Smooth muscle cell (in vitro differentiated cells): ENCODE results near the gene SPACDR. TPM values are rescaled to one million over a fixed set of nuclear protein-coding genes. Genes with fewer than 3 reads are reported as not detected.

Source experiments
- DNase-seq: peaks from one replicate; lab custom pipeline; 2025; ENCODE audit not compliant: unreplicated experiment; lab: John Stamatoyannopoulos, UW
- H2AFZ ChIP-seq: fragments of 200-600 bp; sonication (generic); 2 replicates; pipeline ENCODE4 v1.6.0; 2016; ENCODE audit warnings: antibody characterized with exemption, low read depth, mild to moderate bottlenecking
- H3F3A ChIP-seq: fragments of 200-600 bp; sonication (generic); 2 replicates; pipeline ENCODE4 v1.6.0; 2017; ENCODE audit warnings: antibody characterized with exemption, low read depth
- H3K27ac ChIP-seq: fragments of 200-600 bp; sonication (generic); 2 replicates; pipeline ENCODE4 v1.5.1; 2016; ENCODE audit warnings: low read depth, mild to moderate bottlenecking
- H3K27me3 ChIP-seq: fragments of 200-600 bp; sonication (generic); 2 replicates; pipeline ENCODE4 v1.6.1; 2016; ENCODE audit warnings: low read depth, mild to moderate bottlenecking
- H3K36me3 ChIP-seq: fragments of 200-600 bp; sonication (generic); 2 replicates; pipeline ENCODE4 v1.5.1; 2016; ENCODE audit warnings: low read depth
- H3K4me1 ChIP-seq: fragments of 200-600 bp; sonication (generic); 2 replicates; pipeline ENCODE4 v1.5.1; 2016; ENCODE audit warnings: low read depth
- H3K4me2 ChIP-seq: fragments of 200-600 bp; sonication (generic); 2 replicates; pipeline ENCODE4 v1.6.0; 2016; ENCODE audit warnings: mild to moderate bottlenecking
- H3K4me3 ChIP-seq: fragments of 200-600 bp; sonication (generic); 2 replicates; pipeline ENCODE4 v1.5.1; 2016; ENCODE audit warnings: mild to moderate bottlenecking
- H3K79me2 ChIP-seq: fragments of 200-600 bp; sonication (generic); 2 replicates; pipeline ENCODE4 v1.6.0; 2016; ENCODE audit warnings: low read depth, mild to moderate bottlenecking
- H3K9ac ChIP-seq: fragments of 200-600 bp; sonication (generic); 2 replicates; pipeline ENCODE4 v1.6.0; 2016; ENCODE audit warnings: low read depth
- H3K9me3 ChIP-seq: fragments of 200-600 bp; sonication (generic); replicated peaks from 2 replicates; pipeline ENCODE4 v1.5.1; 2016; ENCODE audit warnings: low read depth
- H4K20me1 ChIP-seq: fragments of 200-600 bp; sonication (generic); 2 replicates; pipeline ENCODE4 v1.6.0; 2016; ENCODE audit warnings: low read depth
- WGBS: methylation state at CpG from one replicate; pipeline ENCODE4 v1.1.7; 2016; ENCODE audit warnings: low lambda C conversion rate; 5-methylcytosine and 5-hydroxymethylcytosine counted together
- polyA plus RNA-seq: library from polyadenylated mRNA; unstranded; fragments of >200 nt; fragmentation: Nextera tagmentation; extraction: Ambion mirVana; gene quantifications from 2 replicates; pipeline ENCODE4 v1.2.1, GENCODE V29; 2016
- total RNA-seq: library from RNA; depleted of rRNA; stranded (reverse); fragments of >200 nt; gene quantifications from 2 replicates; pipeline ENCODE4 v1.2.3, GENCODE V29; 2014
- TF ChIP-seq, protein P1 (sequence below): fragments of 200-600 bp; sonication (generic); IDR thresholded peaks from 2 replicates; pipeline ENCODE4 v1.5.1; 2017; ENCODE audit warnings: borderline replicate concordance, mild to moderate bottlenecking, antibody characterized with exemption; ENCODE audit not compliant: insufficient read depth, poor library complexity, severe bottlenecking

The SPACDR gene
- total and polyA plus RNA-seq, 2 experiments from 2014 or later, result 0.58 TPM; not detected in 1

GRCh38 chr7:100407285-100408180 is 56.5 kb downstream of the SPACDR start:
- H3K27ac ChIP-seq, result peak overlapping the region; percentile 54
- TF ChIP-seq, protein P1, sequence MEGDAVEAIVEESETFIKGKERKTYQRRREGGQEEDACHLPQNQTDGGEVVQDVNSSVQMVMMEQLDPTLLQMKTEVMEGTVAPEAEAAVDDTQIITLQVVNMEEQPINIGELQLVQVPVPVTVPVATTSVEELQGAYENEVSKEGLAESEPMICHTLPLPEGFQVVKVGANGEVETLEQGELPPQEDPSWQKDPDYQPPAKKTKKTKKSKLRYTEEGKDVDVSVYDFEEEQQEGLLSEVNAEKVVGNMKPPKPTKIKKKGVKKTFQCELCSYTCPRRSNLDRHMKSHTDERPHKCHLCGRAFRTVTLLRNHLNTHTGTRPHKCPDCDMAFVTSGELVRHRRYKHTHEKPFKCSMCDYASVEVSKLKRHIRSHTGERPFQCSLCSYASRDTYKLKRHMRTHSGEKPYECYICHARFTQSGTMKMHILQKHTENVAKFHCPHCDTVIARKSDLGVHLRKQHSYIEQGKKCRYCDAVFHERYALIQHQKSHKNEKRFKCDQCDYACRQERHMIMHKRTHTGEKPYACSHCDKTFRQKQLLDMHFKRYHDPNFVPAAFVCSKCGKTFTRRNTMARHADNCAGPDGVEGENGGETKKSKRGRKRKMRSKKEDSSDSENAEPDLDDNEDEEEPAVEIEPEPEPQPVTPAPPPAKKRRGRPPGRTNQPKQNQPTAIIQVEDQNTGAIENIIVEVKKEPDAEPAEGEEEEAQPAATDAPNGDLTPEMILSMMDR, result peak; percentile 63
- H3K9ac ChIP-seq, result no peak overlapping the region
- H3K27me3 ChIP-seq, result peaks cover 32% of the 10 kb centered on the region
- H3F3A ChIP-seq, result no peaks in the 10 kb centered on the region
- H3K36me3 ChIP-seq, result no peaks in the 10 kb centered on the region
- H4K20me1 ChIP-seq, result no peaks in the 10 kb centered on the region
- H3K9me3 ChIP-seq, result no peaks in the 10 kb centered on the region
- 49% methylated on average over 12 of the region's 12 CpGs for WGBS
- H3K79me2 ChIP-seq, result no peaks in the 10 kb centered on the region
- H3K4me3 ChIP-seq, result no peak overlapping the region
- H2AFZ ChIP-seq, result no peak overlapping the region
- no peaks in the 10 kb centered on the region for H3K4me1 ChIP-seq
- DNase-seq, result no peak
- peak overlapping the region; percentile 17 for H3K4me2 ChIP-seq

DNA sequence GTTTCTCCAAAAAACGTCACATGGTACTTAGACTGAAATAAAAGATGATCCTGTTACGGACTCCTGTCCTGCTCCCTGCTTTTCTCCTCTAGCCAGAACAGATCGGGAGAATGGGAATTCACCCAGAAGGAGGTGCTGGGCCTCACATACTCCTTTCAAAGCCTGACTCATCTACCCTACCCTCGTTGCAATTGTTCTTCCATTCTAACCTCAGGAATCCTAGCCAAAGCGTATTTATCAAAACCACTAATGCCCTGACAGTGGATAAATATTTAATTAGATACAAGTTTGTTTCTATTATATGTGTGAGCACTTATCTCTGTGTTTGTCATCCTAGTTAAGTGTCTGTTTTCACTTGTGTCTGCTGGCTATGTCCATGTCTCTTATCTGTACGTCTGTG is 57.3 kb downstream of the SPACDR start:
- Histone ChIP-seq H3K4me1 (no peaks in the 10 kb centered on the region), H3K4me3 (no peak overlapping the region), H3K27me3 (peaks cover 32% of the 10 kb centered on the region), H3K27ac (peak overlapping the region; percentile 54), H3K36me3 (no peaks in the 10 kb centered on the region), H3K4me2 (peak overlapping the region; percentile 17), H3K79me2 (no peaks in the 10 kb centered on the region), H3F3A (no peaks in the 10 kb centered on the region), H4K20me1 (no peaks in the 10 kb centered on the region), H3K9ac (no peak overlapping the region), H2AFZ (no peak overlapping the region), H3K9me3 (no peaks in the 10 kb centered on the region)
- 30% methylated on average over 6 of the region's 6 CpGs for WGBS
- TF ChIP-seq, protein P1, result no peak
- DNase-seq, result no peak

Other genes starting within 250 kb of the SPACDR start
- gene PVRIG, start 244.3 kb downstream of the SPACDR start, total RNA-seq, result not detected in 2 replicates
- 0.41 TPM in 1 of 2 replicates, not detected in the other for gene PVRIG, start 244.3 kb downstream of the SPACDR start, polyA plus RNA-seq
- not detected in 2 replicates for gene SPDYE3, start 156.6 kb downstream of the SPACDR start, total RNA-seq
- gene SPDYE3, start 156.6 kb downstream of the SPACDR start, polyA plus RNA-seq, result 1.8 and 3.4 TPM in 2 replicates
- 12.0 TPM in 2 replicates for gene PILRB, start 106.1 kb downstream of the SPACDR start, total RNA-seq
- 10.1 and 14.5 TPM in 2 replicates for gene PILRB, start 106.1 kb downstream of the SPACDR start, polyA plus RNA-seq
- 1.3 and 1.4 TPM in 2 replicates for gene PILRA, start 90.8 kb downstream of the SPACDR start, total RNA-seq
- gene PILRA, start 90.8 kb downstream of the SPACDR start, polyA plus RNA-seq, result 1.8 and 2.0 TPM in 2 replicates
- gene ZCWPW1, start 35.6 kb downstream of the SPACDR start, total RNA-seq, result 0.27 and 5.3 TPM in 2 replicates
- gene ZCWPW1, start 35.6 kb downstream of the SPACDR start, polyA plus RNA-seq, result 3.8 and 3.9 TPM in 2 replicates
- 19.7 and 20.3 TPM in 2 replicates for gene MEPCE, start 34.4 kb downstream of the SPACDR start, total RNA-seq
- 14.8 and 14.9 TPM in 2 replicates for gene MEPCE, start 34.4 kb downstream of the SPACDR start, polyA plus RNA-seq
- 12.5 and 21.5 TPM in 2 replicates for gene PPP1R35, start 27.8 kb downstream of the SPACDR start, total RNA-seq
- 41.6 and 46.0 TPM in 2 replicates for gene PPP1R35, start 27.8 kb downstream of the SPACDR start, polyA plus RNA-seq
- 14.5 and 20.0 TPM in 2 replicates for gene TSC22D4, start 15.0 kb upstream of the SPACDR start, total RNA-seq
- 46.9 and 51.1 TPM in 2 replicates for gene TSC22D4, start 15.0 kb upstream of the SPACDR start, polyA plus RNA-seq
- gene NYAP1, start 19.7 kb upstream of the SPACDR start, total RNA-seq, result 1.6 and 2.3 TPM in 2 replicates
- 0.07 TPM in 1 of 2 replicates, not detected in the other for gene NYAP1, start 19.7 kb upstream of the SPACDR start, polyA plus RNA-seq
- 2.7 TPM in 2 replicates for gene AGFG2, start 74.9 kb upstream of the SPACDR start, total RNA-seq
- gene AGFG2, start 74.9 kb upstream of the SPACDR start, polyA plus RNA-seq, result 4.0 and 8.4 TPM in 2 replicates
- not detected in 2 replicates for gene SAP25, start 109.6 kb upstream of the SPACDR start, total RNA-seq
- 1.9 and 2.6 TPM in 2 replicates for gene SAP25, start 109.6 kb upstream of the SPACDR start, polyA plus RNA-seq
- 31.9 and 48.2 TPM in 2 replicates for gene LRCH4, start 121.9 kb upstream of the SPACDR start, total RNA-seq
- 58.5 and 68.2 TPM in 2 replicates for gene LRCH4, start 121.9 kb upstream of the SPACDR start, polyA plus RNA-seq
- 0.22 and 0.67 TPM in 2 replicates for gene FBXO24, start 122.1 kb upstream of the SPACDR start, total RNA-seq
- 0.61 and 1.2 TPM in 2 replicates for gene FBXO24, start 122.1 kb upstream of the SPACDR start, polyA plus RNA-seq
- gene PCOLCE, start 138.1 kb upstream of the SPACDR start, total RNA-seq, result 169 TPM in 2 replicates
- 526 and 754 TPM in 2 replicates for gene PCOLCE, start 138.1 kb upstream of the SPACDR start, polyA plus RNA-seq
- 10.5 and 12.1 TPM in 2 replicates for gene MOSPD3, start 148.3 kb upstream of the SPACDR start, total RNA-seq
- 46.9 and 47.8 TPM in 2 replicates for gene MOSPD3, start 148.3 kb upstream of the SPACDR start, polyA plus RNA-seq
- gene TFR2, start 177.3 kb upstream of the SPACDR start, total RNA-seq, result 1.8 and 1.9 TPM in 2 replicates
- 3.2 TPM in 2 replicates for gene TFR2, start 177.3 kb upstream of the SPACDR start, polyA plus RNA-seq
- gene ACTL6B, start 192.2 kb upstream of the SPACDR start, total RNA-seq, result not detected in 2 replicates
- not detected in 2 replicates for gene ACTL6B, start 192.2 kb upstream of the SPACDR start, polyA plus RNA-seq
- 90.7 and 91.7 TPM in 2 replicates for gene GNB2, start 209.5 kb upstream of the SPACDR start, total RNA-seq
- gene GNB2, start 209.5 kb upstream of the SPACDR start, polyA plus RNA-seq, result 219 and 238 TPM in 2 replicates
- gene GIGYF1, start 230.0 kb upstream of the SPACDR start, total RNA-seq, result 10.7 and 13.1 TPM in 2 replicates
- 8.5 and 11.8 TPM in 2 replicates for gene GIGYF1, start 230.0 kb upstream of the SPACDR start, polyA plus RNA-seq
- gene POP7, start 241.9 kb upstream of the SPACDR start, total RNA-seq, result 19.5 and 19.6 TPM in 2 replicates
- gene POP7, start 241.9 kb upstream of the SPACDR start, polyA plus RNA-seq, result 58.7 and 62.3 TPM in 2 replicates